Stimulated activated naive CD8-positive, alpha-beta T cell treated with anti-CD3 and anti-CD28 coated beads, Interleukin-15, Interleukin-2, amounts not matched to agents 100 U/mL and 50 U/mL, for 24 hours (primary cell): ENCODE results near the gene CD209.

Experiments
- ATAC-seq: fragments of 150-1000 bp; cut with Tn5 transposase; one replicate; pipeline ENCODE4 v1.10.0; 2021
- DNase-seq: peaks from one replicate; pipeline ENCODE4 v3.0.0; 2021

Gene CD209

DNA sequence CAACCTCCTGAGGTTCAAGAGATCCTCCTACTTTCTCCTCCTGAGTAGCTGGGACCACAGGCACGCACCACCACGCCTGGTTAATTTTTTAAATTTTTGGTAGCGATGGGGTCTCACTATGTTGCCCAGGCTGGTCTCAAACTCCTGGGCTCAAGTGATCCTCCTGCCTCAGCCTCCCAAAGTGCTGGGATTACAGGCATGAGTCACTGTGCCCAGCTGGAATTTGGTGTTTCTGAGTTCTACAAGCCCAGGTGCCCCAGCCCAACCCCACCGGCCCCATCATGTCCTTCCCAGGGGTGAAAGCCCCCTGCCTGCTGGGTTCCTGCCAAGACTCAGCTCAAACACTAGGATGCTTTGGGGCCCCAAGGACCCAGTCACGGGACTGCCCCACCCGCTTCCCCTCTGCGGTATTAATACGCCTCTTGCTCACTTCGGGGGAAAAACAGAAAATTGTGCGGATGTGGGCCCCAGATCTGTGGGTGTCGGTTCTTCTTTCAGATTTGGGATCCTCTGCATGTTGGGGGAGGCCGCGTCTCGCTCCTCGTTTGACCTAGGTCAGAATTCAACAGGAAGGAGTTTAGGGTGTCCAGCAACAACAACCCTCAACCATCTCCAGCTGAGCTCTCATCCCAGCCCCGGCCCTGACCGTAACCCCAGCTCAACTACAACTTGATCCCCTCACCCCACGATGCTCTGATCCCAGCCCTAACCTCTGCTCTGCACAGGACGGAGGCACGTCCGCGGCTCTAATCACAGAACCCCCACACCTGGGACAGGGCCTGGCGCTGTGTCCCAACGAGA lies 41.7 kb downstream of the CD209 start:
- ATAC-seq = peak; percentile 84
- peak; percentile 86 for DNase-seq

DNA sequence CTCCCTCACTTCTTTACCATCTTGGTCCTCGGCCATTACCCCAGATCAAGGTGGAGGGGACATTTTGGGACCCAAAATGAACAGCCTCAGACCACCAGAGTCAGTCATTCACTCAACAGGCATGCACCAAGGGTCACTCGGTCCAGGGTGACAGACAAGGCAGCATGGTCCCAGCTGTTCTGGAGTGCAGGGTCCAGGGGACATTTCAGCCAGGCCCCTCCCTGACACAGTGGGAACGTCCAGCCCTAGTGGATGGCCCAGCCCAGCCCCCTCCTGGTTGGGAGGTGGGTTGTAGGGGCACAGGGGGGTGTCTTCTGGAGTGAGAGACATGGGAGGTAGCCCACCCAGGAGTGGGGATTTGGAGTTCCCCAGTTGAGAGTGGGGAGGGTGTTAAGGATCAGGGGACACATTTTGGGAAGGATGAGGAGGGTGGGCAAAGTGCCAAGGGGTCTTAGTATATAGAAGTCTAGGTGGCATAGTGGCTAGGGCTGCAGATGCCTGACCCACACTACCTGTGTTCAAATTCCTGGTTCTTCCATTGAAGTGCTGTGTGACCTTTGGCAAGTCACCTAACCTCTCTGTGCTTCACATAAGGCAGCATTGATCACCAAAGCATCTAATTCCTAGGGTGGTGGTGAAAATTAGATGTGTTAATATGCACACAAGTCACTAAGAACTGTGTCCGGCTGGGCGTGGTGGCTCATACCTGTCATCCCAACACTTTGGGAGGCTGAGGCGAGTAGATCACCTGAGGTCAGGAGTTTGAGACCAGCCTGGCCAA lies 42.9 kb downstream of the CD209 start:
- ATAC-seq = no peak

DNA sequence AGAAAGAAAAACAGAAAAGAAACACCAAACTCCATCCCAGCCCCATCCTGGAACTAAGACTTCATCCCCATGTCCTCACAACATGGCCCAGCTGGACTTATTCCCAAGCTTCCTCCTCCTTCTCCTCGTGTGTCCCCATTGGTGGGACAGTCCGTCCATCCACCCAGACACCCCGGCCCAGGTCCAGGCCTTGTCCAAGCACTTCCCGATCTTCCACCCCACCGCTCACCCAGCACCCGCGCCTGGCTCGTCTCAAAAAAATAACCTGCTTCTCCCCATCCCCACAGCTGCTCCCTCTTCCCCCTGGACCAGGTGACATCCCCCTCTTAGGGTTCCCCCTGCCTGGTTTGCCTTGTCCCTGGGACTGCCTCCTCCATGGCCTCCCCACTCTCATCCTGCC lies 44.0 kb downstream of the CD209 start:
- DNase-seq = no peak
- ATAC-seq = no peak

More for the DNA sequence above, 42.9 kb downstream of the CD209 start:
- no peak for DNase-seq

DNA sequence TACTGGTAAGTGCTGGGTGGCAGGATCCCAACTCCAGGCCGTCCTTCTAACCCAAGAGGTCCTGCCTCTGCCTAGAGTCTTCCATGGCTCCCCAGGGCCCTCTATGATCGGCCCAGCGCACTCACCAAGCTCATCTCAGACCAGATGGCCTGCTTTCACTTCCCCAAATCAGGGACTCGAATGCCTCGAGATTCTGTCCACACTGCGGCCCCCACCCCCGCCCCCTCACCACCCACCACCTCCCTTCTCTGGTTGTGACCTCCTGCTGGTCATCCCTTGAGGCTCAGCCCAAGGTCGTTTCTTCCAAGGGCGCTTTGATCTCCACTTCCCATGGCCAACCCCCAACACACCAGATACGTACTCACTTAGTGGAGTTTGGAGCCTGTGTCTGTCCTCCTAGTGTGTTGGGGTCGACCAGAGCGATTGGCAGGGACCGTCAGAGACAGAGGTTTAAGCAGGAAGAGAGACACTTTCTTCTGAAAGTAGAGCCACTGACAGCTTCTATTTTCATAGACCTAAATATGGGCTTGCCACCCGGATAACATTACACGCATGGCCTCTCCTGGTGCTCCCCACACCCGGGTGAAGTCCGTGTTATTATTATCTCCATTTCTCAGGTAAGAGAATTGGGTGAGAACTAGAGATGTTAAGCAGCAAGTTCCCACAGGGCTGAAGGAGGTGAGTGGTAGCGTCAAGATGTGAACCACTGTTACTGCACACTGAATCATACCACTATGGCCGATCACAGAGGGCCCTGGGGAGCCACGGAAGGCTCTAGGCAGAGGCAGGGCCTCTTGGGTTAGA lies 45.5 kb downstream of the CD209 start, which contains the start of gene FCER2:
Gene FCER2 (minus strand): TSS at position 478 of the 804 bp plus-strand sequence. CDS start 2,371 bp downstream, outside the sequence.
- DNase-seq = no peak
- peak; percentile 7 for ATAC-seq

DNA sequence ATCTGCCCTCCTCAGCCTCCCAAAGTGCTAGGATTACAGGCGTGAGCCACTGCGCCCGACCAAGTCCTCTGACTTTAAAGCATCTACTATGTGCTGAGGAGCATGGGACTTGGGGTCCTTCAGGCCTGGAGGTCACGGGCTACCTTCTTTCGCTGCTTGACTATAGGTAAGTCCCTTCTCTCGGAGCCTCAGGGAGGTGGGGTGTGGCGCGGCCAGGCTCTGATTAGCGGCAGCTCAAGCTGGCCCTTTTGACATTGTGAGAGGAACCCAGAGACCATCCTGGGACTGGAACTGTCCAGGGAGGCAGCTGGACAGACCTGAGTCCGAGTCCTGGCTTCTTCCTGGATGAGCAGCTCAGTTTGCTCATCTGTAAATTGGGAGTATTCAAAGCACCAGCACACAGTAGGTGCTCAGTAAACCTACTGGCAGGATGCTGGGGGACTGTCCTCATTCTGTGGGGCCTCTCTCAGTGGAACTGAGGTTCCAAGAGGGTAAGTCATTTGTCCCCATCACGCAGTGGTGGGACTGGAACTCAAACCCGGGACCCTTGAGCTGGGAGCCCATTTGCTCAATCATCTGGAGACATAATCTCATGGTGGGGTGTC lies 46.2 kb downstream of the CD209 start:
- DNase-seq (no peak), ATAC-seq (no peak)

DNA sequence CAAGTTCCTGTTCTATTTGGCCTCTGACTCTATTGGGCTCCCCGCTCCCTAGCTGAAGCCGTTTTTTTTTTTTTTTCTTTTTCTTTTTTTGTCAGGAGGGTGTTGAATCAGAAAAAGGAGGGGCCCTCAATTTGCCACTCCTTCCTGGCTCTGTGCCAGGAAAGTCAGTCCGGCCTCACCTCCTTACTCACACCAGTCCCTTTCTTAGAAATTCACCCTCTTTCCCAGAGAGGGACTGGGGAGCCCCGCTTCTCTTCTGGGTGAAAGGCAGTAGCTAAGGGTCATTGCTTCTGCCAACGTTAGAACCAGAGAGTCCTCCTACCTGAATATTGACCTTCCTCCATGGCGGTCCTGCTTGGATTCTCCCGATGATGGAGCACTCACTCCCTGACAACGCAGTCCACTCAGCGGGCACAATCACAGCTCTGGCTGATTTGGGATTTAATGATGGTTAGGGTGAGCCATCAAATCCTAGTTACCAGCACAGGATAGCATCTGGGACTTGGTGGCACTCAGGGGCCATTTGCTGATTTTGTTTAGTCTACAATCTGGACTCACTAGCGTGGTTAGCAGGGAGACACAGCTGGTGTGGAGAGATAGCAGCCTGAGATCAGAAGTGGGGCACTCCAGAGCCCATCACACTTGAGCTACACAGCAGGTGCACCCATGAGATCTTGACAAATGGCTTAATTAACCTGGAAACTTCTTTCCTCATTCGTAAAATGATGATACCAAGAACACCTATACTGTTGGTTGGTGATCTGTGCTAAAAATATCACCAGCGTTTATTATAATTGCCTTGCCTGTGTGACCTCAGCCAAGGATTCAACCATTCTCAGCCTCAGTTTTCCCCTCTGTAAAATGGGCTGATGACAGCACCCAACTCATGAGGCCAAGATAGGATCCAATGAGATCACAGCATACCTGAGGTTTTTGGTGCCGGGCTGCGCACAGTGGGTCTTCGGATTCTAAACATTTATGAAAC lies 47.6 kb downstream of the CD209 start:
- DNase-seq (peak; percentile 74), ATAC-seq (peak; percentile 77)

DNA sequence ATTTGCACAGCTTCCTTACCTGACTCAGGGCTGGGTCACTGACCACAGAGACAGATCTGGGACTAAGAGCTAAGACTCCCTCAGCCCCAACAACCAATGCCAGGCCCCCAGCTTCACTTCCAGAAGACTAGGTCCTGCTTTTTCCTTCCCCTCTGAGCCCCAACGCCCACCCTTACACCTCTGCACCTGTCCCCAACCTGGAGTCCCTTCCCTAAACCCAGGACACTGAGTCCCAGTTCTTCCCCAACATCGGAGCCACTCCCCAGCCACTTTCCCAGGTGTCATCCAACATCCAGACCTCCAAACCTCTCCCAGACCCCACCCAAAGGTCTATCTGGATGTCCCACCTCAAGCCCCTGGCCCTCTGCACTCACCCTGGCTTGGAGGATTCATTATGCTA lies 48.3 kb downstream of the CD209 start:
- ATAC-seq = no peak
- DNase-seq = no peak

DNA sequence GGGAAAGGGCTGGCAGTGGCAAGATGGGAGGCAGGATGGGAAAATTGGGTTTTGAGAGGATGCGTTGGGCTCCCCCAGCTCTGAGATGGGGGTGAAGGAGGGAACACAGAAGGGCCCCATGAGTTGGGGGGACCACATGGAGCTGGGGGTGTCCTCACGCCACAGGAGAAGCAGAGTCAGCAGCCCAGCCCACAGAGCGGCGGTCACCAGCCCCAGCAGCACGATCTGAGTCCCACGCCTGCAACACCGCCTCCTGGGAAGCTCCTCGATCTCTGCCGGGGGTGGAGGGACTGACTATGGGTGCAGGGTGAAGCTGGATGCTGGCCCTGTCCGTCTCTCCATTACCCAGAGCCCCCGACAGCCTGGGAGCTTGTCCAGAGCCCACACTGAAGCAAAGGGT lies 48.8 kb downstream of the CD209 start:
- no peak for ATAC-seq
- DNase-seq = no peak

DNA sequence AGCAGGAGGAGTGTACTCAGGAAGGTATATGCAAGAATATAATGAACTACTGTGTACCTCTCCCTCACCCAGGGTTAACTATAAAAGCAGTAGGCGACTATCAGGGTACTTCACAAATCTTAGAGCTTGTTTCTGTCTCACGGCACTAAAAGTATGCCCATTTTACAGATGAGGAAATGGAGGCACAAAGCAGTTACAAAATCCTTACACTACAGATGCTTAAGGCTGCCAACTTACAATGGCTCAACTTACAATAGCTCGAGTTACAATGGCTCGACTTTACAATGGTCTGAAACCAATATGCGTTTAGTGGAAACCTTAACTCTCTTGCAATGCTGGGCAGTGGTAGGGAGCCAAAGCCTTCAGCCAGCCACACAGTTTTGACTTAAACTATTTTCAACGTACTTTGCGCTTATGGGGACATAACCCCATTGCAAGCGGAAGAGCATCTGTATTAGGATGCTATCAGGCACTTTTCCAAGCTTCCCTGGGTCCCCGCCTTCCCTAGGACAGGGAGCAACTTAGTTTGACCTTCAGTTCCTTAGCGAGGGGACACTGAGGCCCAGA lies 49.5 kb downstream of the CD209 start:
- no peak for DNase-seq
- no peak for ATAC-seq

DNA sequence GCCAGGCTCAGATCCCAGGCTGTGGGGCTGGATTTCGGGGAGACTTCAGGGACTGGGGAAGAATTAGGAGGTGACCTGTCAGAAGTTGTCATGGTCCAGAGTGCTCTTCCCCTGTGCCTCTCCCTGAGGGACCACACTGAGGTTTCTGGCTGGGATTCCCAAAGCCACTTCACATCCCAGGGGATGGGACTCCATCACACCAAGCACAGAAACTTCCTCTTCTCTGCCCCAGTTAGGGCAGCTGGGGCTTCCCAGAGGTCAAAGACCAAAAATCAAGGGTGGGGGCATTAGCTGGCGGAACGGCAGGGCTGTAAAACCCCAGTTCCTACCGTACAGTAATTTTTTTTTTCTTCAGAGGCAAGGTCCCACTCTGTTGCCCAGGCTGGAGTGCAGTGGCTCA lies 52.8 kb downstream of the CD209 start:
- ATAC-seq (no peak), DNase-seq (no peak)

DNA sequence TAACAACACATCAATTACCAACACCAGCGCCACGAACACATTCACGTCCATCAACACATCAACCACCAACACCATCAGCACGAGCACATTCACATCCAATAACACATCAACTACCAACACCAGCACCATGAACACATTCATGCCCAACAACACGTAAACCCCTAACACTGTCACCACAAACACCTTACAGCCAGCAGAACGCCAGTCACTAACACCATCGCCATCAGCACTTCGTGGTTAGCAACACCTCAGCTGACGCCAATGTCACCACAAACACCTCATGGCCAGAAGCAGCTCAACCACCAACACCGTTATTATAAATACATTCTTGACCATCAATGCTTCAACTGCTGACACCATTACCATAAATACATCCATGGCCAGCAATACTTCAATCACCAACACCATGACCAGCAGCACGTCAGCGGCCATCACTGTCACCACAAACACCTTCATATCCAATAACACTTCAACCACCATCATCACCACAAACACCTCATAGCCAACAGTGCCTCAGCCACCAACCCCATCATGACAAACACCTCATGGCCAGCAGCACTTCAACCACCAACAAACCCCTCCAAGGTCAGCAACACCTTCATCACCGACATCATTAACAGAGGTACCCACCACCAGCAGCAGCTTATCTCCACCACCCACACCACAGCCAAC lies 54.8 kb downstream of the CD209 start:
- no peak for DNase-seq
- ATAC-seq = peak; percentile 53

DNA sequence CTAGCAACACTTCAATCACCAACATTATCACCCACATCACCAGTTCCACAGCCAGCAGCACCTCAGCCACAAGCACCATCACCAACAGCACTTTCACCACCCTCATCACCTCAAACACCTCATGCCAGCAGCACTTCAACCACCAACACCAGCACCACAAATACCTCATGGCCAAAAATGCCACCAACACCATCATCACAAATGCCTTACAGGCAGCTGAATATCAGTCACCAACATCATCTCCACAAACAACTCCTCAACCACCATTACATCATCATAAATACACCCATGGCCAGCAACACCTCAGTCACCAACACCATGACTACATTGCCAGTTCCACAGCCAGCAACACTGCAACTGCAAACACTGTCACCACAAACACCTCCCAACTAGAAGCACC lies 55.8 kb downstream of the CD209 start:
- ATAC-seq = peak; percentile 11
- DNase-seq = no peak

DNA sequence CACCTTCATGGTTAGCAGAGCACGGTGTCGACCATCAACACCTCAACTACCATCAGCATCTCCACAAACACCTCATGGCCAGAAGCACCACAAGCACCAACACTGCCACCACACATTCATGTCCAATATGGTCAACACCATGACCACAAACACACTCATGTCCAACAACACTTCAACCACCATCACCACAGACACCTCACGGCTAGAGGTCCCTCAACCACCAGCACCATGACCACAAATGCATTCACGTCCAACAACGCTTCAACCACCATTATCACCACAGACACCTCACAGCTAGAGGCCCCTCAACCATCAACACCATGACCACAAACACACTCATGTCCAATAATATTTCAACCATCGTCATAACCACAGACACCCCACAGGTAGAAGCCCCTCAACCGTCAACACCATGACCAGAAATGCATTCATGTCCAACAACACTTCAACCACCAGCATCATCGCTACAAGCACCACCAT lies 56.5 kb downstream of the CD209 start:
- DNase-seq (no peak), ATAC-seq (no peak)
